ENCODE data around the gene CFAP97D2.

- no peak for TF ChIP-seq CTCF (IDR thresholded peaks at IDR 0.05 in 8 of 11, conservative IDR thresholded peaks at IDR 0.05 in 3 of 11)
- no peak for TF ChIP-seq POLR2AphosphoS5 (IDR thresholded peaks at IDR 0.05)
Measured at GRCh38 chr13:114136576-114136975, 42.5 kb upstream of the CFAP97D2 start.
